C1 segment of cervical spinal cord (tissue), 14 donors: ENCODE measurements around the gene MAD2L1BP.

Experiments
- DNase-seq, 14 donors: peaks; one replicate each; lab custom pipeline; 2025; lab: John Stamatoyannopoulos, UW

Gene MAD2L1BP

DNA sequence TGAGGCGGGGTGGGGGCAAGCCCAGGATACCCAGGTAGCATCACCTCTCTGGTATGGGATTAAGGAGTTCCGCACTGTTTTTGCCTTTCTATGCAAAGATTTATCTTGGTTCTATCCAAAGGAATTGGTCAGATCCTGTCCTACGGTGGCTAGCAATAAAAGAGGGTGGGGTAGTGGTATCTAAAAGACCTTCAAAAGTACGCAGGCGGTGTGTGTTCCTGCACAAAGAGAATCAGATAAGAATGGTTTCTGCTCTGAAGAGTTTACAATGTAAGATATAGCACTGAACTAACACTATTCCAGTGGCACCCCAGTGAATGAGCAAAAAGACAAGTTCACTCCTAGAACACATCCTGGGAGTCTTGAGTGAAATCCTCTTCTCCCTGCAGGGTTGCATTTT lies 45.7 kb downstream of the MAD2L1BP start:
- DNase-seq = no peak

GRCh38 chr6:43682724-43683429 lies 47.2 kb downstream of the MAD2L1BP start:
- DNase-seq = no peak

- DNase-seq = no peak
Measured at GRCh38 chr6:43683708-43684455, 48.2 kb downstream of the MAD2L1BP start.

DNA sequence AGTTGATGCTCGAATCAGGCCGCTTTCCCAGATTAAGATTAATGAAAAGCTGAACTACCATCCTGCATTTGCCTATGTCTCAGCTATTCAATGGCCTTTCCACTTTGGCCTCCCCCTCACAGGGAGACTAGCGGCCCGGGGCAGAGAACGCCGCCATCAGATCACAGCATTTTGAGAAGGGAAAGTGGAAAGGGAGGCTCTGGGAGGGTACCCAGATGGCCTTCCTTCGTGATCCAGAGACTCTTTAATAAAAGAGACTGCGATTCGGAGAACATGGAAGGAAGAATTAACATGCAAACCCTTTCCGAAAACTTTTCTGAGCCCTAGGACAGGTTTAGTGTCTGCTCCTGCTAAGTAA lies 51.4 kb downstream of the MAD2L1BP start:
- DNase-seq = no peak

- peak in 12 of 14 donors; percentile 50 to 89 (median 68) for DNase-seq
Measured at GRCh38 chr6:43687437-43688347, 52.1 kb downstream of the MAD2L1BP start, which contains the start of gene MRPS18A. MRPS18A (minus strand) TSS chr6:43687791; CDS start chr6:43687779, 12 bp downstream.

DNA sequence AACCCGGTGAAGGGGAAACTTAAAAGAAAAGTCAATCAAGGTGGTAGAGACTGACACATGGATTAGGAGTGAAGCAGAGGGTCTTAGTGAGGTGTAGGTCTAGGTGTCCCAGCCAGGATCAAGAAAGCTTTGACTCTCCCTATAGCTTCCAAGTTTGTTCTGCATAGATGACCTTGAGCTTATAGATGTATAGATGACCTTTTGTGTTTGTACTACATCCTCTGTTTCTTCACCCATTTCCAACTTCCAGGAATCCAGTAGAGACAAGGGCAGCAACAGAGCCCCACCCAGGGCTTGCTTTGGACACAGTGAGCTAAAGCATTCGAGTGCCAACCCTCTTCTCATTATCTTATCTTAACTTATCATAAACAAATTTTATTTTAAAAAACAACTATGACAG lies 53.8 kb downstream of the MAD2L1BP start:
- no peak for DNase-seq
